H1 (cell line): ENCODE measurements around the gene LPP.

Experiments
- ATF2 ChIP-seq: IDR thresholded peaks from 2 replicates; pipeline ENCODE4 v1.6.1; 2012; ENCODE audit warnings: low read length, inconsistent platforms
- CTCF ChIP-seq, 3 experiments: IDR thresholded peaks; 1 replicate in 2 of 3; 2 replicates in 1 of 3; pipeline versions ENCODE4 v1.5.1 to v1.6.1; 2011; ENCODE audit warnings: low read length in 3 of 3, mild to moderate bottlenecking in 3 of 3, inconsistent platforms in 2 of 3, low read depth in 1 of 3, moderate library complexity in 1 of 3; ENCODE audit not compliant: insufficient read depth in 1 of 3; ENCODE audit errors: control extremely low read depth in 1 of 3
- MAX ChIP-seq: IDR thresholded peaks from 2 replicates; pipeline ENCODE4 v1.6.1; 2012; ENCODE audit warnings: inconsistent platforms
- PHF8 ChIP-seq: fragments of 200-600 bp; sonication (generic); conservative IDR thresholded peaks from 2 replicates; pipeline ENCODE4 v1.7.1; 2012; ENCODE audit warnings: low read depth, mild to moderate bottlenecking, inconsistent platforms, low read length, moderate library complexity

GRCh38 chr3:188573956-188574355, 420.0 kb downstream of the LPP start:
- no peak for TF ChIP-seq MAX
- TF ChIP-seq ATF2 = no peak
- no peak for TF ChIP-seq PHF8
- no peak for TF ChIP-seq CTCF (IDR thresholded peaks at IDR 0.05; ENCODE audit: control extremely low read depth in 1 of 3, insufficient read depth in 1 of 3, low read depth in 1 of 3, low read length in 3 of 3)
